AG10803 (cell line): ENCODE measurements around the gene PRKCE.

Experiments used
- DNase-seq: peaks from one replicate; pipeline ENCODE4 v3.0.0; 2010; ENCODE audit warnings: low read depth
- H3K4me3 ChIP-seq: 2 replicates; pipeline ENCODE4 v1.5.1; 2011; ENCODE audit warnings: mild to moderate bottlenecking, low read length, control low read depth
- CTCF ChIP-seq: conservative IDR thresholded peaks from 2 replicates; pipeline ENCODE4 v1.5.1; 2011; ENCODE audit warnings: mild to moderate bottlenecking, low read length, control low read depth, inconsistent platforms

Gene PRKCE

GRCh38 chr2:45957533-45958227 is 306.2 kb downstream of the PRKCE start:
- no peak for DNase-seq
- H3K4me3 ChIP-seq: no peak overlapping the region
- TF ChIP-seq CTCF: no peak

GRCh38 chr2:45960057-45960863 is 308.8 kb downstream of the PRKCE start:
- DNase-seq: no peak
- no peak for TF ChIP-seq CTCF
- no peak overlapping the region for H3K4me3 ChIP-seq

- H3K4me3 ChIP-seq: no peak overlapping the region
- no peak for TF ChIP-seq CTCF
- DNase-seq: peak; percentile 77
Measured at GRCh38 chr2:45962177-45962921, 310.9 kb downstream of the PRKCE start.

GRCh38 chr2:45963816-45964215 is 312.3 kb downstream of the PRKCE start:
- no peak overlapping the region for H3K4me3 ChIP-seq
- DNase-seq: no peak
- TF ChIP-seq CTCF: no peak

GRCh38 chr2:45964223-45964841 is 312.9 kb downstream of the PRKCE start:
- TF ChIP-seq CTCF: no peak
- no peak overlapping the region for H3K4me3 ChIP-seq
- peak; percentile 91 for DNase-seq

GRCh38 chr2:45964906-45965305 is 313.4 kb downstream of the PRKCE start:
- H3K4me3 ChIP-seq: no peak overlapping the region
- DNase-seq: no peak
- TF ChIP-seq CTCF: no peak
